Mesodermal cell (in vitro differentiated cells): ENCODE measurements around the gene G6PD. TPM values are rescaled to one million over a fixed set of nuclear protein-coding genes. Genes with fewer than 3 reads are reported as not detected.
"Not testable (repeated sequence)": the region's sequence is repeated elsewhere in the genome, so short reads cannot be mapped to it uniquely, and the experiment has no call there.

Source experiments
- H3K27ac ChIP-seq: 2 replicates; pipeline ENCODE4 v1.7.0; 2013; ENCODE audit warnings: mild to moderate bottlenecking, low read depth, low read length, moderate library complexity; ENCODE audit not compliant: severe bottlenecking
- H3K36me3 ChIP-seq: 2 replicates; pipeline ENCODE4 v1.7.1; 2013; ENCODE audit warnings: mild to moderate bottlenecking, low read length, moderate library complexity; ENCODE audit not compliant: control insufficient read depth, insufficient read depth
- H3K4me1 ChIP-seq: one replicate; pipeline ENCODE4 v1.7.1; 2013; ENCODE audit warnings: mild to moderate bottlenecking, low read length; ENCODE audit not compliant: insufficient read depth, control insufficient read depth, poor library complexity, severe bottlenecking
- H3K4me3 ChIP-seq: 2 replicates; pipeline ENCODE4 v1.7.0; 2013; ENCODE audit warnings: low read length, control low read depth, mild to moderate bottlenecking; ENCODE audit not compliant: insufficient read depth, poor library complexity, severe bottlenecking; ENCODE audit errors: extremely low read depth
- H3K9me3 ChIP-seq: 2 replicates; pipeline ENCODE4 v1.7.1; 2013; ENCODE audit warnings: mild to moderate bottlenecking, low read length, moderate library complexity; ENCODE audit not compliant: control insufficient read depth
- WGBS, 2 experiments: methylation state at CpG; one replicate each; pipeline ENCODE4 v1.1.5; 2013; ENCODE audit warnings: missing lambda C conversion rate in 2 of 2; ENCODE audit not compliant: insufficient coverage in 2 of 2; 5-methylcytosine and 5-hydroxymethylcytosine counted together
- polyA plus RNA-seq, 2 experiments: library from polyadenylated mRNA; stranded (reverse); fragments of 50-300 nt; gene quantifications; one replicate each; pipeline ENCODE4 v1.2.3, GENCODE V29; 2013

G6PD gene
- polyA plus RNA-seq (2013, experiment 1 of 2): 89.5 TPM
- 76.7 TPM for polyA plus RNA-seq (2013, experiment 2 of 2)

- 0 to 3% methylated on average over 7 to 17 of the region's 92 CpGs for WGBS, 2 experiments
- Histone ChIP-seq H3K9me3 (no peaks in the 10 kb centered on the region), H3K27ac (peak within 1 kb of the TSS; percentile 80), H3K4me1 (peaks cover 10% of the 10 kb centered on the region), H3K4me3 (peak within 1 kb of the TSS; percentile 65), H3K36me3 (peaks cover 8% of the 10 kb centered on the region)
These were observed at the start of gene G6PD for GRCh38 chrX:154546354-154547244. Gene G6PD, minus strand, starts transcription at chrX:154546846. Its CDS starts 691 bp downstream, at chrX:154546155.

- no peak overlapping the region for H3K27ac ChIP-seq
- H3K4me3 ChIP-seq: no peak overlapping the region
- H3K36me3 ChIP-seq: no peaks in the 10 kb centered on the region
- H3K9me3 ChIP-seq: no peaks in the 10 kb centered on the region
- H3K4me1 ChIP-seq: peaks cover 2% of the 10 kb centered on the region
- no CpG with 5 or more reads among the region's 2 CpGs for WGBS, 2 experiments
These were observed 49.1 kb upstream of the G6PD start for GRCh38 chrX:154595559-154596249.

- 92% methylated on average over 2 of the region's 4 CpGs; no CpG with 5 or more reads in 1 of the 2 experiments for WGBS, 2 experiments
- Histone ChIP-seq H3K4me1 (no peaks in the 10 kb centered on the region), H3K9me3 (no peaks in the 10 kb centered on the region), H3K27ac (no peak overlapping the region), H3K4me3 (no peak overlapping the region), H3K36me3 (no peaks in the 10 kb centered on the region)
These were observed 47.8 kb upstream of the G6PD start for GRCh38 chrX:154594491-154594890.

- Histone ChIP-seq H3K4me3 (no peak overlapping the region), H3K9me3 (no peaks in the 10 kb centered on the region), H3K27ac (no peak overlapping the region), H3K4me1 (no peaks in the 10 kb centered on the region), H3K36me3 (no peaks in the 10 kb centered on the region)
- 93 to 100% methylated on average over 3 of the region's 5 CpGs for WGBS, 2 experiments
These were observed 46.6 kb upstream of the G6PD start for GRCh38 chrX:154593201-154593600.

GRCh38 chrX:154592505-154592904 lies 45.9 kb upstream of the G6PD start:
- Histone ChIP-seq H3K4me3 (no peak overlapping the region), H3K36me3 (no peaks in the 10 kb centered on the region), H3K27ac (no peak overlapping the region), H3K4me1 (no peaks in the 10 kb centered on the region), H3K9me3 (no peaks in the 10 kb centered on the region)
- WGBS, 2 experiments: 80 to 100% methylated on average over 1 to 2 of the region's 5 CpGs

GRCh38 chrX:154590415-154590814 lies 43.8 kb upstream of the G6PD start:
- WGBS, 2 experiments: no CpG with 5 or more reads among the region's 13 CpGs

GRCh38 chrX:154584585-154585183 lies 38.0 kb upstream of the G6PD start, which contains the start of gene CTAG1A:
Gene CTAG1A, plus strand, starts transcription at chrX:154585133. Its CDS starts 74 bp downstream, at chrX:154585207.
- H3K27ac ChIP-seq, H3K36me3 ChIP-seq, H3K9me3 ChIP-seq, H3K4me1 ChIP-seq, H3K4me3 ChIP-seq: not testable (repeated sequence)
- no CpG with 5 or more reads among the region's 39 CpGs for WGBS, 2 experiments

More at GRCh38 chrX:154590415-154590814, 43.8 kb upstream of the G6PD start:
- H3K9me3 ChIP-seq, H3K4me3 ChIP-seq, H3K36me3 ChIP-seq, H3K27ac ChIP-seq, H3K4me1 ChIP-seq: not testable (repeated sequence)

- not testable (repeated sequence) for H3K4me1 ChIP-seq, H3K27ac ChIP-seq, H3K9me3 ChIP-seq, H3K4me3 ChIP-seq, H3K36me3 ChIP-seq
- WGBS, 2 experiments: no CpG with 5 or more reads among the region's 8 CpGs
These were observed 36.3 kb upstream of the G6PD start for GRCh38 chrX:154582994-154583393.

GRCh38 chrX:154575076-154575475 lies 28.4 kb upstream of the G6PD start:
- H3K4me1 ChIP-seq, H3K9me3 ChIP-seq, H3K4me3 ChIP-seq, H3K27ac ChIP-seq, H3K36me3 ChIP-seq: not testable (repeated sequence)
- WGBS, 2 experiments: no CpG with 5 or more reads among the region's 5 CpGs

GRCh38 chrX:154573061-154573460 lies 26.4 kb upstream of the G6PD start:
- not testable (repeated sequence) for H3K4me1 ChIP-seq, H3K36me3 ChIP-seq, H3K9me3 ChIP-seq, H3K27ac ChIP-seq, H3K4me3 ChIP-seq
- no CpG with 5 or more reads among the region's 10 CpGs for WGBS, 2 experiments
